ENCODE results near the gene RNMT.
"Not testable (repeated sequence)": the region's sequence is repeated elsewhere in the genome, so short reads cannot be mapped to it uniquely, and the experiment has no call there.

DNA sequence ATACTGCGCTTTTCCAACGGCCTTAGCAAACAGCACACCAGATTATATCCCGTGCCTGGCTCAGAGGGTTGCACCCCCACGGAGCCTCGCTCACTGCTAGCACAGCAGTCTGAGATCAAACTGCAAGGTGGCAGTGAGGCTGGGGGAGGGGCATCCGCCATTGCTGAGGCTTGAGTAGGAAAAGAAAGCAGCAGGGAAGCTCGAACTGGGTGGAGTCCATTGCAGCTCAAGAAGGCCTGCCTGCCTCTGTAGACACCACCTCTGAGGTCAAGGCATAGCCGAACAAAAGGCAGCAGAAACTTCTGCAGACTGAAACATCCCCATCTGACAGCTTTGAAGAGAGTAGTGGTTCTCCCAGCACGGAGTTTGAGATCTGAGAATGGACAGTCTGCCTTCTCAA is 36.4 kb upstream of the RNMT start:
- TF ChIP-seq, protein P1, sequence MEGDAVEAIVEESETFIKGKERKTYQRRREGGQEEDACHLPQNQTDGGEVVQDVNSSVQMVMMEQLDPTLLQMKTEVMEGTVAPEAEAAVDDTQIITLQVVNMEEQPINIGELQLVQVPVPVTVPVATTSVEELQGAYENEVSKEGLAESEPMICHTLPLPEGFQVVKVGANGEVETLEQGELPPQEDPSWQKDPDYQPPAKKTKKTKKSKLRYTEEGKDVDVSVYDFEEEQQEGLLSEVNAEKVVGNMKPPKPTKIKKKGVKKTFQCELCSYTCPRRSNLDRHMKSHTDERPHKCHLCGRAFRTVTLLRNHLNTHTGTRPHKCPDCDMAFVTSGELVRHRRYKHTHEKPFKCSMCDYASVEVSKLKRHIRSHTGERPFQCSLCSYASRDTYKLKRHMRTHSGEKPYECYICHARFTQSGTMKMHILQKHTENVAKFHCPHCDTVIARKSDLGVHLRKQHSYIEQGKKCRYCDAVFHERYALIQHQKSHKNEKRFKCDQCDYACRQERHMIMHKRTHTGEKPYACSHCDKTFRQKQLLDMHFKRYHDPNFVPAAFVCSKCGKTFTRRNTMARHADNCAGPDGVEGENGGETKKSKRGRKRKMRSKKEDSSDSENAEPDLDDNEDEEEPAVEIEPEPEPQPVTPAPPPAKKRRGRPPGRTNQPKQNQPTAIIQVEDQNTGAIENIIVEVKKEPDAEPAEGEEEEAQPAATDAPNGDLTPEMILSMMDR (IDR thresholded peaks at IDR 0.05): not testable (repeated sequence)
- TF ChIP-seq POLR2A (IDR thresholded peaks at IDR 0.05): not testable (repeated sequence)
